ENCODE measurements around the gene GSTT2.

- TF ChIP-seq CTCF (IDR thresholded peaks at IDR 0.05) = no peak
- TF ChIP-seq EZH2 (IDR thresholded peaks at IDR 0.05; ENCODE audit: borderline replicate concordance, insufficient read depth, low read depth, low read length, poor library complexity, severe bottlenecking) = no peak
Observed at GRCh38 chr22:23938328-23939016, 41.5 kb upstream of the GSTT2 start.

All from B cell (primary cell).